ENCODE data around the gene CCDC88B.

Gene CCDC88B

DNA sequence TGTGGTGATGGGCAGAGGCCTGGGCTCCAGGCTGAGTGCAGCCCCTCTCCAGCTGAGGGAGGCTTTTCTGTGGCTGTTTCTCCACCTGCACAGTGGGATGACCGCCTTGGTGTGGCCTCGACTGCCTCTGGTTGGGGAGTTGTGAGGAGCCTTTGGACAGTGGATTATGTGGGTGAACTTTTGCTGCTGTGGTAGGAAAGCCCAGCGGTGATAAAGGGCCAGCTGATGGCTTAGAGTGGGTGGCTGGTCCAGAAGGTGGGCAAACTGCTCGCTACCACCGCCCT lies 36.0 kb upstream of the CCDC88B start:
- peaks cover 46 to 57% of the 10 kb centered on the region in 2 experiments for H3K4me1 ChIP-seq (ENCODE audit: control insufficient read depth in 1 of 2, insufficient read depth in 1 of 2, low read depth in 1 of 2, low read length in 1 of 2)
- H3K4me3 ChIP-seq (ENCODE audit: low read depth in 1 of 2, low read length in 1 of 2) = peak overlapping the region; percentile 72 to 77
- H3K9me3 ChIP-seq = no peaks in the 10 kb centered on the region
- TF ChIP-seq, protein P1, sequence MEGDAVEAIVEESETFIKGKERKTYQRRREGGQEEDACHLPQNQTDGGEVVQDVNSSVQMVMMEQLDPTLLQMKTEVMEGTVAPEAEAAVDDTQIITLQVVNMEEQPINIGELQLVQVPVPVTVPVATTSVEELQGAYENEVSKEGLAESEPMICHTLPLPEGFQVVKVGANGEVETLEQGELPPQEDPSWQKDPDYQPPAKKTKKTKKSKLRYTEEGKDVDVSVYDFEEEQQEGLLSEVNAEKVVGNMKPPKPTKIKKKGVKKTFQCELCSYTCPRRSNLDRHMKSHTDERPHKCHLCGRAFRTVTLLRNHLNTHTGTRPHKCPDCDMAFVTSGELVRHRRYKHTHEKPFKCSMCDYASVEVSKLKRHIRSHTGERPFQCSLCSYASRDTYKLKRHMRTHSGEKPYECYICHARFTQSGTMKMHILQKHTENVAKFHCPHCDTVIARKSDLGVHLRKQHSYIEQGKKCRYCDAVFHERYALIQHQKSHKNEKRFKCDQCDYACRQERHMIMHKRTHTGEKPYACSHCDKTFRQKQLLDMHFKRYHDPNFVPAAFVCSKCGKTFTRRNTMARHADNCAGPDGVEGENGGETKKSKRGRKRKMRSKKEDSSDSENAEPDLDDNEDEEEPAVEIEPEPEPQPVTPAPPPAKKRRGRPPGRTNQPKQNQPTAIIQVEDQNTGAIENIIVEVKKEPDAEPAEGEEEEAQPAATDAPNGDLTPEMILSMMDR (IDR thresholded peaks at IDR 0.05) = no peak
- H3K36me3 ChIP-seq = peaks cover 13% of the 10 kb centered on the region
- H3K27ac ChIP-seq = peak overlapping the region; percentile 99
- H3K27me3 ChIP-seq = peaks cover 38% of the 10 kb centered on the region

DNA sequence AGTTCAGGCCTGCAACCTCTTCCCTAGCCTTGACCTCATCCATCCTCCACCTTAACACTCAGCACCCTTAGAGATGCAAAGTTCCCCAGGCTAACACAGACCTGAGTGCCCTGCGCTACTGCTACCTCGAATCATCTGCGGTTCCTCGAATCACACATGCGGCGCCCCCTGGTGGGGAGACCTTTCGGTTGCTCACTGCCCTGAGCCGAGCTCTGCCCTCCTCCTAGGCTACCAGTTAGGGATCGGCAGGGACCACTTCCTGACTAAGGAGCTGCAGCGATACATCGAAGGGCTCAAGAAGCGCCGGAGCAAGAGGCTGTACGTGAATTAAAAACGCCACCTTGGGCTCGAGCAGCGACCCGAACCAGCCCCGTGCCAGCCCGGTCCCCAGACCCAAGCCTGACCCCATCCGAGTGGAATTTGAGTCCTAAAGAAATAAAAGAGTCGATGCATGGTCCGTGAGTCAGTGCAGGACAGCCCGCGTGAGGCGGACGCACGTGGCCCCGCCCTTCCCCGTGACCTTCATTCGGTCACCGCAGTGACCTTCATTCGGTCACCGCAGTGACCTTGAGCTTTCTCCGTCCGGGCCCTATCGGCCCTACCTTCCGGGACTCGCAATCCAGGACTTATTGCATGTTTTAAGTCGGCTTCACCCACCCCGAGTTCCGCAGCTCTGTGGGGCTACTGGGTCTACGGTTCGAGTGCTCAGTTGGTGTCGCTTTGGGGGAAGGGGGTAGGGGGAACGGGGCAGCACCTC lies 35.5 kb upstream of the CCDC88B start:
- Histone ChIP-seq H3K9me3 (no peaks in the 10 kb centered on the region), H3K36me3 (peaks cover 13% of the 10 kb centered on the region), H3K4me3 (ENCODE audit: low read depth in 1 of 2, low read length in 1 of 2) (peak overlapping the region; percentile 72 to 77), H3K27me3 (peaks cover 33% of the 10 kb centered on the region), H3K4me1 (ENCODE audit: control insufficient read depth in 1 of 2, insufficient read depth in 1 of 2, low read depth in 1 of 2, low read length in 1 of 2) (peaks cover 45 to 52% of the 10 kb centered on the region in 2 experiments), H3K27ac (peak overlapping the region; percentile 99)
- TF ChIP-seq, protein P1 (IDR thresholded peaks at IDR 0.05) = peak; percentile 78

DNA sequence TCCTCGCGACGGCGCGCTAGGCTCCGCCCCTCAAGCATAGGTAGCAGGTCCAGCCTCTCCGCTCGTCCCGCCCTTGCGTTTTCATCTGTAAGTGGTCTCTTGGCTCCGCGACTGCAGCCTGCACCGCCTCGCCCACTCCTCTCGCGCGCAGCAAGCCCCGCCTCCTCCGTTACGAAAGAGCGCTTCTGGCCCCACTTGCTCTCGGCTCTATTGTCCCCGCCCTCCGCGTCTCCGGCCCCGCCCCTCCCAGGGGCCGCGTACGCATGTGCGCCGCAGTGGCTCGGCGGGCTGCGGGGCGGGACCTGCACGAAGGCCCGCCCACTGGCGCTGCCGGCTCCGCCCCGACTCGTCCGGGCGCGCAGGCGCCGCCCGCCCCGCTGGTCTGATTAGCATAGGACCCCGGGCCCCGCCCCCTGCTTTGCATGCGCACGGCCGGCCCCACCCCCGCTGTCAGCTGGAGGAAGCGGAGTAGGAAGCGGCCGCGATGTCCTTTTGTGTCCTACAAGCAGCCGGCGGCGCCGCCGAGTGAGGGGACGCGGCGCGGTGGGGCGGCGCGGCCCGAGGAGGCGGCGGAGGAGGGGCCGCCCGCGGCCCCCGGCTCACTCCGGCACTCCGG lies 34.8 kb upstream of the CCDC88B start, which contains the start of gene ESRRA:
ESRRA (plus strand) TSS at position 450 of the 616 bp plus-strand sequence. CDS start 1,656 bp downstream, outside the sequence.
- TF ChIP-seq, protein P1 (IDR thresholded peaks at IDR 0.05) = peak; percentile 39
- H3K27me3 ChIP-seq = peaks cover 26% of the 10 kb centered on the region
- peak within 1 kb of the TSS; percentile 99 for H3K27ac ChIP-seq
- H3K9me3 ChIP-seq = no peaks in the 10 kb centered on the region
- peaks cover 38 to 45% of the 10 kb centered on the region in 2 experiments for H3K4me1 ChIP-seq (ENCODE audit: control insufficient read depth in 1 of 2, insufficient read depth in 1 of 2, low read depth in 1 of 2, low read length in 1 of 2)
- peaks cover 13% of the 10 kb centered on the region for H3K36me3 ChIP-seq
- peak within 1 kb of the TSS; percentile 77 to 91 for H3K4me3 ChIP-seq (ENCODE audit: low read depth in 1 of 2, low read length in 1 of 2)

DNA sequence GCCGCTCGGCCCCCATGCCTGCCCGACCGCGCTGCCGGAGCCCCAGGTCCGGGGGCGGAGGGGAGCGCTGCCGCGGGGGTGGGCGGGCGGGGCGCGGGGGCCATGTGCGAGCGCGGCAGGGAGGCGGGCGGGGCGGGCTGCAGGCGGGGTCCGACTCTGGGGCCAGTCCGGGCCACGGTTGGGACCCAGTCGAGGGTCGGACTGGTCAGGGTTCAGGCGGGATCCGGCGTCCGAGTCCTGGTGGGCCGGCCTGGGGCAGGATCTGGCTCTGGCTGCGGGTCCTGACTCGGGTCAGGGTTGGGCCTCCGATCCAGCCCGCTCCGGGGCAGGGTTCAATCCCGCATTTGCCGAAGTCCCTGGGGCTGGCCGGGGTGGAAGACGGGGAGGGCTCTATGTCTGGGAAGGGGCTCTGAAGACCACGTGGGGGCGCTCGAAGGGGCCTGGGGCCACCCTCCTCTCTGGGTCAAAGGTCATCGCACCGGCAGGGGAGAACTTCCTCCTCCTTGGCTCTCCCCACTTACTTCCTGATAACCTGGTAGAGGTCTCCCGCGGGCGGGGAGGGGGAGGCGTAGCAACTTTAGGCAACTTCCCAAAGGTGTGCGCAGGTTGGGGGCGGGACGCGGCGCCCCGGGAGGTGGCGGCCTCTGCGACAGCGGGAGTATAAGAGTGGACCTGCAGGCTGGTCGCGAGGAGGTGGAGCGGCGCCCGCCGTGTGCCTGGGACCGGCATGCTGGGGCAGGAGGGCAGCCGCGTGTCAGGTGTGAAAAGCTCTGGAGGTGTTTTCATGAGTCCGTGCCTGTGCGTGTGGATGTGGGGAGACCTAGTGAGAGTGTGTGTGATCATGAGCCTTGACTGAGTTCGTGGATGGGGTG lies 34.1 kb upstream of the CCDC88B start:
- H3K4me3 ChIP-seq (ENCODE audit: low read depth in 1 of 2, low read length in 1 of 2) = peak overlapping the region; percentile 75 to 91
- H3K27me3 ChIP-seq = peaks cover 19% of the 10 kb centered on the region
- no peaks in the 10 kb centered on the region for H3K9me3 ChIP-seq
- TF ChIP-seq, protein P1 (IDR thresholded peaks at IDR 0.05) = peak; percentile 46
- H3K27ac ChIP-seq = peak overlapping the region; percentile 99
- peaks cover 30 to 38% of the 10 kb centered on the region in 2 experiments for H3K4me1 ChIP-seq (ENCODE audit: control insufficient read depth in 1 of 2, insufficient read depth in 1 of 2, low read depth in 1 of 2, low read length in 1 of 2)
- peaks cover 17% of the 10 kb centered on the region for H3K36me3 ChIP-seq

DNA sequence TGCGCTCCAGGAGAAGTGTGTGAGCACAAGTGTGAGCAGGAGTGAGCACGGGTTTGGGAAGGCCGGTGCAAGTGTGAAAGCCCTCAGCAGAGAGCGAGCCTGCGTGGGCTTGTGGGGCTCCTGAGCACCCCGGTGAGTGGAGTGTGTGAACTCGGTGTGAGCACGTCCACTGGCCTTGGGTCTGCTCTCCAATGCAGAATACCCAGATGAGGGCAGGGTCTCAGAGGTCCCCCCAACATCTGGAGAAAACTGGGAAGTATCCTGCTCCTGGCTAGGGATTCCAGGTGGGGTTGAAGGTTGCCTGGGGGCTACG lies 33.5 kb upstream of the CCDC88B start:
- peak overlapping the region; percentile 99 for H3K27ac ChIP-seq
- H3K9me3 ChIP-seq = no peaks in the 10 kb centered on the region
- H3K27me3 ChIP-seq = peaks cover 15% of the 10 kb centered on the region
- peaks cover 27 to 33% of the 10 kb centered on the region in 2 experiments for H3K4me1 ChIP-seq (ENCODE audit: control insufficient read depth in 1 of 2, insufficient read depth in 1 of 2, low read depth in 1 of 2, low read length in 1 of 2)
- H3K36me3 ChIP-seq = peaks cover 19% of the 10 kb centered on the region
- TF ChIP-seq, protein P1 (IDR thresholded peaks at IDR 0.05) = no peak
- peak overlapping the region; percentile 75 to 91 for H3K4me3 ChIP-seq (ENCODE audit: low read depth in 1 of 2, low read length in 1 of 2)
